ENCODE measurements around the gene GLYR1. TPM values are rescaled to one million over a fixed set of nuclear protein-coding genes. Genes with fewer than 3 reads are reported as not detected.

The GLYR1 gene
- total and polyA plus RNA-seq, 2 of the 4 experiments (the other 2 are of a cell fraction) = 26.0 to 54.2 TPM

DNA sequence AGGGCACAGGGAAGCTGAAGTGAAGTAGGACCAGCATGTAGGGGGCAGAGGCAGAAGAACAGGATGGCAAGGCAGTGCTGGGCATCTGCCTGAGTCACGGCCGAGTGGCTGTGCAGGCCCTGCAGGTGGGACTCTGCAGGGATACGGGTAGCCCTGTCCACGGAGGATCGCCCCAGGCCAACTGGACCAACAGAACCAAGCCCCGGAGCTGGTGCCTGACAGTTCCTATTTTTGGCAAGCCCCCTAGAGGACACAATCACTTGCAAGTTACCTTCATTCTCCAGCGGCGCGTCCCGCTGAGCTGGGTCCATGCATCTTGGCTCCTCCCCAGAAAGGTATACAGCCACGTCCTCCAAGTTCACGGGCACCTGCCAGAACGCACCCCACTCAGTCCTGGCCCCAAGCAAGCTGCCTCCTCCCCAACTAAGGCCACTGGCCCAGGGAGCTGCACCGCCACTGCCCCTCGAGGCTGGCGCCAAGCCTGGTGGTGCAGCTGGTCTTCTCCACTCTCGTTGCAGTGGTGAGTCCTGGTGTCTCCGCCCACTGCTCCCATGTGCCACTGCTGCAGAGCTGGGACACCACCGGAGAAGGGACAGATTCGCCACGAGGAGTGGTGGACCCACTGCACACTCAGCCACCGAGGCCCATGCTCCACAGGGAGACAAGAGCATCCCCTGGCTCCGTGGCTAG, 86.7 kb downstream of the GLYR1 start:
- Histone ChIP-seq H3K4me3 (ENCODE audit: insufficient read depth, low read depth, low read length) (no peak overlapping the region), H2AK5ac (ENCODE audit: low read depth, low read length) (no peak overlapping the region), H2BK15ac (ENCODE audit: low read depth, low read length) (no peak overlapping the region), H3K36me3 (ENCODE audit: control insufficient read depth, insufficient read depth, low read length) (peaks cover 63% of the 10 kb centered on the region), H3K27me3 (ENCODE audit: control insufficient read depth, insufficient read depth, low read length) (no peaks in the 10 kb centered on the region), H3K9ac (ENCODE audit: low read depth, low read length) (no peak overlapping the region), H2BK20ac (ENCODE audit: low read depth, low read length) (no peak overlapping the region), H2AFZ (replicated peaks; ENCODE audit: low read length, poor library complexity) (no peak overlapping the region), H3K14ac (replicated peaks; ENCODE audit: low read depth, low read length) (no peak overlapping the region), H3K9me1 (ENCODE audit: insufficient read depth, low read length) (no peaks in the 10 kb centered on the region), H2AK9ac (replicated peaks; ENCODE audit: low read depth, low read length, poor library complexity) (no peak overlapping the region), H3K18ac (ENCODE audit: low read depth, low read length) (no peak overlapping the region), H3K4me2 (ENCODE audit: low read depth, low read length) (no peak overlapping the region), H3K4ac (ENCODE audit: low read depth, low read length) (no peak overlapping the region), H4K91ac (ENCODE audit: insufficient read depth, low read depth, low read length) (no peak overlapping the region), H3K27ac (ENCODE audit: insufficient read depth, low read length) (no peak overlapping the region), H4K8ac (ENCODE audit: low read depth in 2 of 2, low read length in 2 of 2) (no peak overlapping the region), H3K9me3 (ENCODE audit: control insufficient read depth, insufficient read depth, low read length) (no peaks in the 10 kb centered on the region), H4K20me1 (ENCODE audit: insufficient read depth, low read length) (no peaks in the 10 kb centered on the region; the same call in 1 of the 2 replicates), H2BK5ac (ENCODE audit: low read depth, low read length, poor library complexity, severe bottlenecking) (no peak overlapping the region), H3K56ac (ENCODE audit: extremely low read depth, insufficient read depth, low read length) (no peak overlapping the region), H2BK120ac (ENCODE audit: low read depth, low read length) (no peak overlapping the region), H4K5ac (ENCODE audit: low read depth, low read length) (no peak overlapping the region), H3K79me1 (ENCODE audit: low read depth in 1 of 2, low read length in 2 of 2) (peaks cover 16 to 19% of the 10 kb centered on the region in 2 experiments; a peak in 3 of 4 replicates), H3K23ac (ENCODE audit: low read depth, low read length) (no peak overlapping the region), H3K4me1 (ENCODE audit: control insufficient read depth, insufficient read depth, low read length) (no peaks in the 10 kb centered on the region)
- dilution Hi-C loops (cut with HindIII; ENCODE audit: low sequenced_read_pairs, unreplicated experiment) = no loop called here
- no peak for DNase-seq
- intact Hi-C loops (cut with micrococcal nuclease) = no loop called here
- in situ Hi-C loops (cut with MboI; ENCODE audit: low sequenced_read_pairs) = loop anchor here (10.0 kb wide), 1 partner anchor 194 kb away; the partner anchor contains the start of gene SEC14L5
- ATAC-seq (ENCODE audit: low read depth) = no peak
- TF ChIP-seq, protein P1, sequence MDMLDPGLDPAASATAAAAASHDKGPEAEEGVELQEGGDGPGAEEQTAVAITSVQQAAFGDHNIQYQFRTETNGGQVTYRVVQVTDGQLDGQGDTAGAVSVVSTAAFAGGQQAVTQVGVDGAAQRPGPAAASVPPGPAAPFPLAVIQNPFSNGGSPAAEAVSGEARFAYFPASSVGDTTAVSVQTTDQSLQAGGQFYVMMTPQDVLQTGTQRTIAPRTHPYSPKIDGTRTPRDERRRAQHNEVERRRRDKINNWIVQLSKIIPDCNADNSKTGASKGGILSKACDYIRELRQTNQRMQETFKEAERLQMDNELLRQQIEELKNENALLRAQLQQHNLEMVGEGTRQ (IDR thresholded peaks at IDR 0.05; ENCODE audit: low read depth, low read length) = no peak
- TF ChIP-seq, protein P2, sequence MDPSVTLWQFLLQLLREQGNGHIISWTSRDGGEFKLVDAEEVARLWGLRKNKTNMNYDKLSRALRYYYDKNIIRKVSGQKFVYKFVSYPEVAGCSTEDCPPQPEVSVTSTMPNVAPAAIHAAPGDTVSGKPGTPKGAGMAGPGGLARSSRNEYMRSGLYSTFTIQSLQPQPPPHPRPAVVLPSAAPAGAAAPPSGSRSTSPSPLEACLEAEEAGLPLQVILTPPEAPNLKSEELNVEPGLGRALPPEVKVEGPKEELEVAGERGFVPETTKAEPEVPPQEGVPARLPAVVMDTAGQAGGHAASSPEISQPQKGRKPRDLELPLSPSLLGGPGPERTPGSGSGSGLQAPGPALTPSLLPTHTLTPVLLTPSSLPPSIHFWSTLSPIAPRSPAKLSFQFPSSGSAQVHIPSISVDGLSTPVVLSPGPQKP (IDR thresholded peaks at IDR 0.05; ENCODE audit: borderline replicate concordance, low read depth, low read length) = no peak
- TF ChIP-seq POLR2A (IDR thresholded peaks at IDR 0.05; ENCODE audit: low read depth, low read length) = no peak
- TF ChIP-seq RFX5 (IDR thresholded peaks at IDR 0.05; ENCODE audit: low read depth, low read length) = no peak
- no peak for TF ChIP-seq MXI1 (IDR thresholded peaks at IDR 0.05; ENCODE audit: borderline replicate concordance, low read depth, low read length)
- no peak for TF ChIP-seq MAFK (IDR thresholded peaks at IDR 0.05; ENCODE audit: low read depth, low read length)
- no peak for TF ChIP-seq NFE2L2 (IDR thresholded peaks at IDR 0.05; ENCODE audit: low read depth, low read length)
- no peak for TF ChIP-seq MAZ (IDR thresholded peaks at IDR 0.05; ENCODE audit: borderline replicate concordance, low read depth, low read length)
- no peak for TF ChIP-seq RAD21 (IDR thresholded peaks at IDR 0.05; ENCODE audit: low read length)
- TF ChIP-seq BHLHE40 (IDR thresholded peaks at IDR 0.05; ENCODE audit: low read depth, low read length) = no peak
- TF ChIP-seq CHD1 (IDR thresholded peaks at IDR 0.05; ENCODE audit: low read depth, low read length) = no peak
- TF ChIP-seq SMC3 (IDR thresholded peaks at IDR 0.05; ENCODE audit: low read depth, low read length) = no peak
- no peak for TF ChIP-seq FOS (IDR thresholded peaks at IDR 0.05; ENCODE audit: low read depth, low read length)
- no peak for TF ChIP-seq RCOR1 (IDR thresholded peaks at IDR 0.05; ENCODE audit: insufficient replicate concordance, low read length)
- no peak for TF ChIP-seq CEBPB (IDR thresholded peaks at IDR 0.05; ENCODE audit: low read depth, low read length)
- TF ChIP-seq, protein P3, sequence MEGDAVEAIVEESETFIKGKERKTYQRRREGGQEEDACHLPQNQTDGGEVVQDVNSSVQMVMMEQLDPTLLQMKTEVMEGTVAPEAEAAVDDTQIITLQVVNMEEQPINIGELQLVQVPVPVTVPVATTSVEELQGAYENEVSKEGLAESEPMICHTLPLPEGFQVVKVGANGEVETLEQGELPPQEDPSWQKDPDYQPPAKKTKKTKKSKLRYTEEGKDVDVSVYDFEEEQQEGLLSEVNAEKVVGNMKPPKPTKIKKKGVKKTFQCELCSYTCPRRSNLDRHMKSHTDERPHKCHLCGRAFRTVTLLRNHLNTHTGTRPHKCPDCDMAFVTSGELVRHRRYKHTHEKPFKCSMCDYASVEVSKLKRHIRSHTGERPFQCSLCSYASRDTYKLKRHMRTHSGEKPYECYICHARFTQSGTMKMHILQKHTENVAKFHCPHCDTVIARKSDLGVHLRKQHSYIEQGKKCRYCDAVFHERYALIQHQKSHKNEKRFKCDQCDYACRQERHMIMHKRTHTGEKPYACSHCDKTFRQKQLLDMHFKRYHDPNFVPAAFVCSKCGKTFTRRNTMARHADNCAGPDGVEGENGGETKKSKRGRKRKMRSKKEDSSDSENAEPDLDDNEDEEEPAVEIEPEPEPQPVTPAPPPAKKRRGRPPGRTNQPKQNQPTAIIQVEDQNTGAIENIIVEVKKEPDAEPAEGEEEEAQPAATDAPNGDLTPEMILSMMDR (conservative IDR thresholded peaks at IDR 0.05; ENCODE audit: low read depth, low read length) = no peak
- ChIA-PET CTCF (no interaction called here), POLR2A (ENCODE audit: unreplicated experiment) (no interaction called here)
- no TSS peak for BruUV-seq (replicated peaks)
- WGBS, 2 experiments (ENCODE audit: extremely low coverage in 2 of 2, insufficient read length in 1 of 2) = 93% methylated on average over 17 of the region's 23 CpGs; no CpG with 5 or more reads in 1 of the 2 experiments
